Osteocyte (in vitro differentiated cells): Measurements from ENCODE around the gene MYOD1. TPM values are rescaled to one million over a fixed set of nuclear protein-coding genes. Genes with fewer than 3 reads are reported as not detected.

Source experiments
- DNase-seq: peaks from one replicate; pipeline ENCODE4 v3.0.0; 2021; ENCODE audit warnings: mixed read lengths; ENCODE audit not compliant: unreplicated experiment; ENCODE audit errors: extremely low spot score
- H3K27ac Mint-ChIP-seq: one replicate; pipeline ENCODE4 v1.8.0; 2021; ENCODE audit warnings: mild to moderate bottlenecking, mixed read lengths; ENCODE audit not compliant: unreplicated experiment
- H3K27me3 Mint-ChIP-seq: one replicate; pipeline ENCODE4 v1.8.0; 2021; ENCODE audit warnings: mixed read lengths; ENCODE audit not compliant: unreplicated experiment
- H3K36me3 Mint-ChIP-seq: one replicate; pipeline ENCODE4 v1.8.0; 2021; ENCODE audit warnings: mixed read lengths; ENCODE audit not compliant: unreplicated experiment
- H3K4me1 Mint-ChIP-seq: one replicate; pipeline ENCODE4 v1.8.0; 2021; ENCODE audit warnings: mixed read lengths; ENCODE audit not compliant: unreplicated experiment
- H3K4me3 Mint-ChIP-seq: one replicate; pipeline ENCODE4 v1.8.0; 2021; ENCODE audit warnings: mild to moderate bottlenecking, moderate library complexity, mixed read lengths; ENCODE audit not compliant: unreplicated experiment
- H3K9me3 Mint-ChIP-seq: one replicate; pipeline ENCODE4 v1.8.0; 2021; ENCODE audit warnings: mixed read lengths; ENCODE audit not compliant: unreplicated experiment
- CTCF ChIP-seq: fragments of 200-600 bp; sonication (generic); IDR thresholded peaks from 2 replicates; pipeline ENCODE4 v1.5.0; 2021; ENCODE audit warnings: antibody characterized with exemption, mild to moderate bottlenecking, moderate library complexity
- total RNA-seq: library from RNA; stranded (reverse); gene quantifications from 2 replicates; pipeline ENCODE4 v1.2.1, GENCODE V29; 2021

Gene MYOD1
- total RNA-seq, 1 donor from 2014 or later = not detected

GRCh38 chr11:17752144-17752543 lies 32.8 kb downstream of the MYOD1 start:
- TF ChIP-seq CTCF = no peak
- DNase-seq = no peak

GRCh38 chr11:17753153-17753552 lies 33.8 kb downstream of the MYOD1 start:
- Mint-ChIP-seq H3K4me1 (no peaks in the 10 kb centered on the region), H3K36me3 (no peaks in the 10 kb centered on the region), H3K9me3 (no peaks in the 10 kb centered on the region), H3K4me3 (no peak overlapping the region), H3K27me3 (peaks cover 14% of the 10 kb centered on the region), H3K27ac (no peak overlapping the region)
- no peak for TF ChIP-seq CTCF
- no peak for DNase-seq

More at GRCh38 chr11:17752144-17752543, 32.8 kb downstream of the MYOD1 start:
- no peaks in the 10 kb centered on the region for H3K36me3 Mint-ChIP-seq
- H3K27ac Mint-ChIP-seq = no peak overlapping the region
- H3K9me3 Mint-ChIP-seq = no peaks in the 10 kb centered on the region
- no peaks in the 10 kb centered on the region for H3K4me1 Mint-ChIP-seq
- H3K4me3 Mint-ChIP-seq = no peak overlapping the region
- H3K27me3 Mint-ChIP-seq = peaks cover 12% of the 10 kb centered on the region

GRCh38 chr11:17753641-17754040 lies 34.3 kb downstream of the MYOD1 start:
- peaks cover 19% of the 10 kb centered on the region for H3K27me3 Mint-ChIP-seq
- H3K36me3 Mint-ChIP-seq = no peaks in the 10 kb centered on the region
- H3K4me3 Mint-ChIP-seq = no peak overlapping the region
- no peak for TF ChIP-seq CTCF
- H3K4me1 Mint-ChIP-seq = no peaks in the 10 kb centered on the region
- no peak overlapping the region for H3K27ac Mint-ChIP-seq
- peaks cover 4% of the 10 kb centered on the region for H3K9me3 Mint-ChIP-seq
- no peak for DNase-seq

- Mint-ChIP-seq H3K4me3 (no peak overlapping the region), H3K27ac (no peak overlapping the region), H3K9me3 (peaks cover 4% of the 10 kb centered on the region), H3K36me3 (no peaks in the 10 kb centered on the region), H3K27me3 (peaks cover 24% of the 10 kb centered on the region), H3K4me1 (no peaks in the 10 kb centered on the region)
- no peak for TF ChIP-seq CTCF
- no peak for DNase-seq
These were observed 36.5 kb downstream of the MYOD1 start for GRCh38 chr11:17755891-17756290.

- Mint-ChIP-seq H3K36me3 (no peaks in the 10 kb centered on the region), H3K4me1 (no peaks in the 10 kb centered on the region), H3K4me3 (no peak overlapping the region), H3K27ac (no peak overlapping the region), H3K27me3 (peaks cover 19% of the 10 kb centered on the region), H3K9me3 (peaks cover 4% of the 10 kb centered on the region)
- TF ChIP-seq CTCF = peak; percentile 48
- DNase-seq = no peak
These were observed 41.0 kb downstream of the MYOD1 start for GRCh38 chr11:17760102-17761029.
